HG02973 (cell line): Measurements from ENCODE around the gene SP110.
"Not testable (repeated sequence)": the region's sequence is repeated elsewhere in the genome, so short reads cannot be mapped to it uniquely, and the experiment has no call there.

Experiments
- ATAC-seq: cut with Tn5 transposase; IDR thresholded peaks from one replicate; pipeline ENCODE4 v1.9.1; 2021; ENCODE audit warnings: moderate library complexity; ENCODE audit not compliant: unreplicated experiment

The SP110 gene

GRCh38 chr2:230129343-230129742 lies 90.4 kb downstream of the SP110 start:
- no peak for ATAC-seq

- no peak for ATAC-seq
Observed at GRCh38 chr2:230128623-230129342, 91.0 kb downstream of the SP110 start.

GRCh38 chr2:230127195-230127594 lies 92.6 kb downstream of the SP110 start:
- no peak for ATAC-seq

GRCh38 chr2:230124757-230125431 lies 94.9 kb downstream of the SP110 start:
- no peak for ATAC-seq

- no peak for ATAC-seq
Observed at GRCh38 chr2:230124235-230124634, 95.5 kb downstream of the SP110 start.

- not testable (repeated sequence) for ATAC-seq
Observed at GRCh38 chr2:230120376-230120775, 99.4 kb downstream of the SP110 start.

GRCh38 chr2:230119827-230120226 lies 100.0 kb downstream of the SP110 start:
- ATAC-seq: not testable (repeated sequence)
